Spleen (tissue), 3 donors: ENCODE results near the gene ELN.

Source experiments
- POLR2A ChIP-seq, 3 donors: fragments of 450-650 bp; IDR thresholded peaks; one replicate each; pipeline ENCODE4 v1.5.1; 2017; ENCODE audit warnings: antibody characterized with exemption in 3 of 3, mild to moderate bottlenecking in 1 of 3
- POLR2AphosphoS5 ChIP-seq, 3 donors: sonication (generic); formaldehyde crosslinking; IDR thresholded peaks; one replicate each; pipeline ENCODE4 v1.5.1; 2017; ENCODE audit warnings: antibody characterized with exemption in 3 of 3

- TF ChIP-seq POLR2AphosphoS5 (IDR thresholded peaks at IDR 0.05) (peak in 1 of 3 donors; percentile 31), POLR2A (IDR thresholded peaks at IDR 0.05) (no peak)
Measured at GRCh38 chr7:74106846-74107245, 78.9 kb downstream of the ELN start.
